A375 (cell line): ENCODE data around the gene ZIC2. TPM values are rescaled to one million over a fixed set of nuclear protein-coding genes. Genes with fewer than 3 reads are reported as not detected.

Source experiments
- total RNA-seq: library from RNA; depleted of rRNA; stranded (reverse); fragments of >200 nt; shearing (Covaris generic); gene quantifications from 2 replicates; pipeline ENCODE4 v1.2.3, GENCODE V29; 2014; rRNA removed

ZIC2 gene
- 3.0 and 4.5 TPM in 2 replicates for total RNA-seq

DNA sequence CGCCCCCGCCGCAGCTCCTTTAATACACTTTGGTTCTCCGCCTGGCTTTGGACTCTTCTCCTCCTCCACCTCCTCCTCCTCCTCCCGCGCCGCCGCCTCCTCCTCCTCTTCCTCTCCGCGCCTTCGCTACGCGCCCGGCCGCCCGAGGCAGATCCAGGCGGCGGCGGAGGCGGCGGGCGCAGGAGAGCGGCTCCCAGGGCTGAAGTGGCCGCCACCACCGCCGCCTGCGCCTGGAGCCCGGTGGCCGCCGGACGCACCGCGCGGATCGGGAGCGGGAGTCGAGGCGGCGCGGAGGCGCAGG lies at the start of gene ZIC2:
Gene ZIC2 (plus strand): TSS at position 50 of the 301 bp plus-strand sequence. CDS start 281 bp downstream, outside the sequence.

GRCh38 chr13:99971576-99972189 lies 9.9 kb upstream of the ZIC2 start, which contains the start of gene ZIC5:
Gene ZIC5, minus strand, starts transcription at chr13:99971767. Its CDS starts 164 bp downstream, at chr13:99971603.

Other genes starting within 250 kb of the ZIC2 start
- 0.05 and 0.08 TPM in 2 replicates for gene ZIC5, start 10.0 kb upstream of the ZIC2 start, total RNA-seq
- 14.1 and 17.0 TPM in 2 replicates for gene PCCA, start 107.3 kb downstream of the ZIC2 start, total RNA-seq